ENCODE results near the gene SEC14L5.
"Not testable (repeated sequence)": the region's sequence is repeated elsewhere in the genome, so short reads cannot be mapped to it uniquely, and the experiment has no call there.

SEC14L5 gene

DNA sequence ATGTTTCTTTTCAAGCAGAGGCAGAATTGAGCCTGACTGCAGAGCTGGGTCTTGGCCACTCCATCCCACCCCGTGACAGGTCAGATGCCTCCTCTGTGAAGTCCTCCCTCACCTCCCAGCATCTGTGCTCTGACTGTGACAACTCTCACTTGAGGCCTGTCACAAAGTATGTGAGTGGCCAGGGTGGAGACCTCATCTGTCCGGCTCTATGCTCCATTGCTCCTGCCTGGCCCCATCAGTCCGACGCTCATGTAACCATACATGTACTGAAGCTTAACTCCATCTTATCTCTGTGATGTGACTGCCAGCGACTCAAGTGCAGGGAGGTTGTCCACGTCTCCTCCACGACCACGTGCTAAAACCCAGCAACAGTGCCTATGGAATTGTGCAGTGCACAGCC is 24.7 kb upstream of the SEC14L5 start:
- no peak for DNase-seq

DNA sequence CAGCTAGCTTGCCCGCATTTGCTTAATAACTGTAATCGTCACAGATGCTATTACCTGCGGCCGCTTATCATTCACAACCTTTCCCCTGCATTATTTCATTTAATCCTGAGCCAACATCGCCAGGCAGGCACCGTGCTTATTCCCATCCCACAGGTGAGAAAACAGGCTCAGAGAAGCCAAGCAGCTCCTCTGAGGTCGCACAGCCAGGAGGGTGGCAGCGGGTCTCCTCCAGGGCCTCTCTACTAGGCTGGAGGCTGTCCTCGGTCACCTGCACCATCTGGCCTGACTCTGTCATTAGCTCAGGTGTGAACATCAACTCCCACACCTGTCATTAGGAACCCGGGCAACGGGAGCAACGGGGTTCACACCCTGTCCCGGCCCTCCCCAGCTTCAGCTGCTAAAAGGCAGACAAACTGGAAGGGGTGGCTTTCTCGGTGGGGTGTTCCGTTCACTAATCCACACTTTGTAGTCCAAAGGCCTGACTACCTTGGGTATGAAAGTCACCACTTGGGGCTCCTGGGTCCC is 24.2 kb upstream of the SEC14L5 start:
- no peak for DNase-seq

DNA sequence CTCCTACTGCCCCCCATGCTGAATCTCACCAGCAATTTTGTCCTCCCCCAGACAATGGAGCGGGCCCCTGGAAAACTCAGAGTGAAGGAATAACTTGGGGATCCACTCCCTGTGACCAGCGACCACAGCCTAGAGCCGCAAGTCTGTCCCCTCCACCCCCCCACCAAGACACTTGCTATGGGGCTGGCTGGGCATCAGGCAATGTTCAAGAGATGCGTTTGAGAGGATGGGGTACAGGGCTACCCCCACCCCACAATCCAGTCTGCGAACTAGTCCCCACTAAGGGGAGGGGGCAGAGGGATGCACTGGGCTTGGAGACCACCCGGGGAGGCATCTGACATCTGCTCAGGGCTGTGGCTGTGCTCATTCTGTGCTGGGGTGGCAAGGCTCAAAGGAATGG is 23.5 kb upstream of the SEC14L5 start:
- no peak for DNase-seq

- no peak for DNase-seq
Observed at GRCh38 chr16:4935241-4935855, 22.8 kb upstream of the SEC14L5 start.

GRCh38 chr16:4936181-4936990 is 21.7 kb upstream of the SEC14L5 start:
- no peak for DNase-seq

- no peak for DNase-seq
Observed at GRCh38 chr16:4936991-4937781, 20.9 kb upstream of the SEC14L5 start, which contains the start of gene PPL. PPL (minus strand) TSS chr16:4937148; CDS start chr16:4937045, 103 bp downstream.

DNA sequence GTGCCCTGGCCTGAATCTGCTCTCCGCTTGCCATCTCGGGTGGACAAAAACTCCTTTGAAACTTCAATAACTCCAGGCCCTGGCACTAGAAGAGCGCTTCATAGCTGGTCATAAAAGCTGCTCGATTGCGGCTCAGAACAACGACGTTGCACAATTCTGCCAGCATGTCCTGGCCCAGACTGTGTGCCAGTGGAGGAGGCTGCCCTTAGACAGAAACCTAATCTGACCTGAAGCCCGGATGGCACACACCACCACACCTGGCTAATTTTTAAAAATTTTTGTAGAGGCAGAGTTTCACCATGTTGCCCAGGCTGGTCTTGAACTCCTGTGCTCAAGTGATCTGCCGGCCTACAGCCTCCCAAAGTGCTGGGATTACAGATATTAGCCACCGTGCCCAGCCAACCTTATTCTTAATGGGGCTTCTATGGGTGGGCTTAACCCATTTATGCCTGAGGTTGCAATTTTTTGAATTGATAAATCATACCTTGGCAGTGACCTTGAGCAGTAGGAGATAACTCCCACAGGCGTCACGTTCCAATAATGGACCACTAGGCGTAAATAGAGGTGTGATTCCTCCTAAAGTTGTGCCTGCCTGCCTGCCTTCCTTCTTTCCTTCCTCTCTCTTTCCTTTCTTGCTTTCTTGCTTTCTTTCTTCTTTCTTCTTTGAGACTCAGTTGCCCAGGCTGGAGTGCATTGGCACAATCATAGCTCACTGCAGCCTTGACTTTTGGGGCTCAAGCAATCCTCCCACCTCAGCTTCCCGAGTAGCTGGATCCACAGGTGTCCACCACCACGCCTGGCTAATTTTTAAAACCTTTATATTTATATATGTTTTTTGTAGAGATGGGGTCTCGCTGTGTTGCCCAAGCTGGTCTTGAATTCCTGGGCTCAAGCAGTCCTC is 20.1 kb upstream of the SEC14L5 start:
- DNase-seq, result no peak

DNA sequence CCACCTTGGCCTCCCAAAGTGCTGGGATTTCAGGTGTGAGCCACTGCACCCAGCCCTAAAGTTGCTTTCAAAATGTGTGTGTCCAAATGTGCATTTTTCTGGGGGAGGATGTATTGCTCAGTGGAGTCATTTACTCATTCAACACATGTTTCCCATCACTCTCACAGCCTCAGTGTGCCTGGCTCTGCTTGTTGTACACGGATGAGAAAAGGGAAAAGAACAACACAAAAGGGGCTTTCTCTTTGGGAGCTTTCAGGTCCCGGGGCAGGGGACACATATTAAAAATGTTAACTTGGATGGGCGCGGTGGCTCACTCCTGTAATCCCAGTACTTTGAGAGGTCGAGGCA is 19.5 kb upstream of the SEC14L5 start:
- DNase-seq, result no peak

DNA sequence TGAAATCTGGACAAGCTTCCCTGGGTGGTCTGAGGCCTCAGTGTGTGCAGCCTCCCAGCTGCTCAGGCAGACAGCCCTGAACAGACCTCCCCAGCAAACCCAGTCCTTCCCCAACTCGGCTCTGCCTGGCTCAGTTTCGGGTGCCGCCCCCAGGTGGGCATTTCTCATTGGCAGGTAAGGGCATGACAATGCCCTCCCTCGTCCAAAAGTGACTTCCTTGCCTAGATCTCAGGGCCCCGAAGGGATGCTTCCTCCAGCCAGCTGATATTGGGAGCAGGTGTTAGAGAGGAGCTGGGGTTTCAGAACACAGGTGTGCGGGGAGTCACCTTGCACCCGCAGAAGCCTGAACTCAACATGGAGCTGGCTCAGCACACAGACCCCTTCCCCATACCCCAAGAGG is 17.4 kb upstream of the SEC14L5 start:
- DNase-seq, result no peak

DNA sequence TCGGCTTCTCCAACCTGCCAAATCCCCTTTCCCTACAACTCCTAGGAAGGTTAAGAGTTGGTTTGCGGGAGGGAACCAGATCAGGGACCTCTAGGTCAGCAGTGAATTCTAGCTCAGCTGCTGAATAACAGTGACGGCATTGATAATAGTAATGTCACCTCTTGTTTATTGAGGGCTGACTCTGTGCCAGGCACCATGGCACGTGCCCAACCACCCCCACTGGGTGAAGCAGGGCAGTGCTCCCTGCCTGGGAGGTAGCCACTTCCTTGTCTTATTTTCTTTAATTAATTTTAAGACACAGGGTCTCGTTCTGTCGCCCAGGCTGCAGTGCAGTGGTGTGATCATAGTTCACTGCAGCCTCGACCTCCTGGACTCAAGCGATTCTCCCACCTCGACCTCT is 15.6 kb upstream of the SEC14L5 start:
- no peak for DNase-seq

DNA sequence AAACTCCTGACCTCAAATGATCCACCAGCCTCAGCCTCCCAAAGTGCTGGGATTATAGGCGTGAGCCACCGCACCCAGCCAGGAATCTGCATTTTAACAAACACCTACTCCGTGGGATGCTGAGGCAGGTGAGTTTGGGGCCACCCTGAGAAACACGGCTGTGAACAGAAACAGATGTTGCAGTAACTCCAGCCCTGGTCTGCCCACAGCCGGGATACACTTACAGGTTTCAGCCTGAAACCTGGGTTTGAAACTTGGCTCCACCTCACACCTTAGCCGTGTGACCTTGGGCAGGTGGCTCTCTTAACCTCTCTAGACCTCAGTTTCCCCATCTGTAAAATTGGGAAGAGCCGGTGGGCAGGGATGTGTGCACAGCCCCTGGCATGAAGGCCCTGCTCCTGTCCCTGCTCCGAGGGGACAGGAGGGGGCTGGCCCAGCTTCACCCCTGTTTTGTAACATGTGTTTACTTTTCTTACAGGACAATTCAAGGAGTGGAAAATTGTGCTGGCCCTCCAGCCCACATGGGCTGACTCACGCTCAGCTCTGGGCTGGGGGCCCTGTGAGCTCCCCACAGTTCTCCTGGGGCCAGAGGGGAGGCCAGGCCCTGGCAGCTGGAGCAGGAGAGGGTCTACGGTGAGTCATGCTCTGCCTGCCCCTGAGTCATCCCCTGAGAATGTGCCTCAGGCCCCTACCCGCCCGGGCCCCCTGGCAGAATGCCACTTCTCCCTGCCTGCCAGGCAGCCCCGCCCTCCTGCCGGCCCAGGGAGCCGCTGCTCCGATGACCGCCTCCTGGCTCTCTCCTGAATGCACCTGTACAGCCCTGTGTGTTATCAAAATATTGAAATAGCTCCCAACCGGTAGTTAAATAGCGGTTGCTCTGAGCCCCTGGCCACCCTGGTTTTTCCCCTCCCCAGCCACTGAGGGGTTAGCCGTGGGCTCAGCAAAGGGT is 13.5 kb upstream of the SEC14L5 start:
- DNase-seq, result no peak

GRCh38 chr16:4945560-4946502 is 12.3 kb upstream of the SEC14L5 start:
- no peak for DNase-seq

- no peak for DNase-seq
Observed at GRCh38 chr16:4946917-4947316, 11.2 kb upstream of the SEC14L5 start.

GRCh38 chr16:4947722-4948503 is 10.2 kb upstream of the SEC14L5 start:
- no peak for DNase-seq

DNA sequence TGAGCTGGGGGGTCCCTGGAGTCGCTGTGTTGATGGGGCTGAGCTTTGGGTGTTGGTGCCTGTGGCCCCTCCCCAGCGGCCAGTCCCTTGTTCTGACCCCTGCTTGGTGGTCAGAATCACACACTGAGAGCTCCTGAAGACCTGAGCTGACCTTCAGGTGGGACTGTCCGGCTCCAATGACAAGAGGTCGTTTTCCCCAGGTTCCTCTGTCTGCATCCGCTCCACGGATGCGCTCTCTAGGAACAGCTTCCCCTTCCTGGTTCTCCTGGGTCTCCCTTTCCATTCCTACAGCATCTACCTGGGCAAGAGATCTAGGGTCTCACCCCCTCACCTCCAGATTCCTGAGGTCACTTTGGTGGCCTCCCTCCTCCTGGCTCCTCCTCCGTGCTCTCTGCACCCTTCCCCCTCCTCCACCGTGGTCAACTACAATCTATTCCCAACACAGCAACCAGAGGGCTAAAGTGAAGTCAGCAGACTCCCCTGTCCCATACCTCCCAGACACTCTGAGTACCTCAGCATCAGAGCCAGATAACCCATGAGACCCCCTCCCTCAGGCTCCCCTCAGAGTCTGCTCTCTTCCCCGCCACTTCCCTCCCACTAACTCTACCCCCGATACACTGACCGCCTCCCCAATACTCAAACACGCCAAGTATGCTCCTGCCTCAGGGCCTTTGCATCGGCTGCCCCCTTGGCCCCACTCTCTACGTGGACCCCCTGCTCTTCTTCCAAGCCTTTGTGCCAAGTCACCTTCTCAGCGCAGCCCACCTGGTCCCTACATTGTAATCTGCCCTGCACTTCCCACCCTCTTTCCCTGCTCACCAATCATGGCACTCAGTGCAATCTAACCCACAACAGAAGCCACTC is 9.0 kb upstream of the SEC14L5 start:
- no peak for DNase-seq

- DNase-seq, result no peak
Observed at GRCh38 chr16:4949986-4950385, 8.1 kb upstream of the SEC14L5 start.

- DNase-seq, result not testable (repeated sequence)
Observed at GRCh38 chr16:4951583-4951982, 6.5 kb upstream of the SEC14L5 start.

- DNase-seq, result no peak
Observed at GRCh38 chr16:4954714-4955113, 3.4 kb upstream of the SEC14L5 start.

DNA sequence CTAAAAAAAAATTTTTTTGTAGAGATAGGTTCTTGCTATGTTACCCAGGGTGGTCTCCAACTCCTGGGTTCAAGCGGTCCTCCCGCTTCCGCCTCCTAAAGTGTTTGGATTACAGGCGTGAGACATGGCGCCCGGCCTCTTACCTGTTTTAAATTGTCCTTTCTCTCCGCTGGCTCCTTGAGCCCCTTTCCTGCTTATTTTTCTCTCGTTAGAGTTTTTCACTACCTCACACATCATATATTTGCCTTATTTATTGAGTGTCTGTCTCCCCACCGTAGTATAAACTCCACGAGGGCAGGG is 760 bp upstream of the SEC14L5 start:
- no peak for DNase-seq
